Right cardiac atrium (tissue), 5 donors: ENCODE results near the gene KRABD2.
"Not testable (repeated sequence)": the region's sequence is repeated elsewhere in the genome, so short reads cannot be mapped to it uniquely, and the experiment has no call there.

Experiments
- ATAC-seq, 2 donors: fragments of 200-7000 bp; cut with Tn5 transposase; one replicate each; pipeline versions ENCODE4 v1.8.0 to v1.9.1; 2020; ENCODE audit warnings: moderate library complexity in 2 of 2, mild to moderate bottlenecking in 1 of 2
- DNase-seq, 3 donors: peaks; one replicate each; pipeline ENCODE4 v3.0.0-alpha.2; 2020
- H3K27ac ChIP-seq: one replicate; pipeline ENCODE4 v1.5.1; 2013; ENCODE audit warnings: mild to moderate bottlenecking, low read length, control low read depth, moderate library complexity
- H3K27me3 ChIP-seq: one replicate; pipeline ENCODE4 v1.6.1; 2013; ENCODE audit not compliant: control insufficient read depth, insufficient read depth
- H3K4me1 ChIP-seq: one replicate; pipeline ENCODE4 v1.6.1; 2013; ENCODE audit warnings: low read length; ENCODE audit not compliant: control insufficient read depth, insufficient read depth
- H3K4me3 ChIP-seq: one replicate; pipeline ENCODE4 v1.5.1; 2013; ENCODE audit warnings: low read length, control low read depth
- H3K9me3 ChIP-seq: one replicate; pipeline ENCODE4 v1.6.1; 2013; ENCODE audit warnings: low read length; ENCODE audit not compliant: control insufficient read depth
- WGBS: extraction: QIAGEN DNeasy Blood & Tissue Kit; methylation state at CpG from one replicate; pipeline ENCODE4 v1.1.7; 2013; 5-methylcytosine and 5-hydroxymethylcytosine counted together
- intact Hi-C, 4 donors: fragments of 100-400 bp; cut with DNase I; formaldehyde crosslinking; loops; one replicate each; pipeline versions ENCODE4 v1.11.0 to v1.14.0; 2022 to 2023
- donor health status: healthy with polysubstance abuse.
- donor health status: DM: no; HTN: yes; CAD: no.
- donor health status: DM: no; HTN: no; CAD: no.
- donor health status: DM: no; HTN: yes; CAD: no; lungs with severe emphysema.
- donor health status: DM: yes; HTN: yes; CAD: no.

The KRABD2 gene

GRCh38 chr17:8360751-8361150 is 15.8 kb downstream of the KRABD2 start:
- peaks cover 9% of the 10 kb centered on the region for H3K4me1 ChIP-seq

DNA sequence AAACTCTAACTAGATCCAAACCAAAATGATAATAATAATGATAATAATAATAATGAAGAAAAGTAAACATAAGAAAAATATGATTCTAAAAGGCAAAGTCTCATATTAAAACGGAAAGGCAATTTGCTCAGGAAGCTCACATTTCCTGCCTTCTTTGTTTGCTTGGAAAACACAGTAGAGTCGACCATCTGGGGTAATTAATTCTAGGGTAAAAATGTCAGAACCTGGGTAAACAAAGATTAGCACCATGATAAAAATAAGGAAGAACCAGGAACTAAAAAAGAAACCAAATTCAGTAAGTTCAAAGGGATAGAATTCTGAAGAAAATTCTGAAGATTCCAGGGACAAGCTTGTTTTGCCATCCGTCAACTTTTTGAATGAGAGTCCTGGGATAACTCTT is 16.2 kb downstream of the KRABD2 start:
- 45% methylated on average over 3 of the region's 3 CpGs for WGBS
- DNase-seq (no peak), ATAC-seq (peak in 1 of 2 donors; percentile 28)
- Histone ChIP-seq H3K4me3 (no peak overlapping the region), H3K27me3 (no peaks in the 10 kb centered on the region), H3K9me3 (no peaks in the 10 kb centered on the region), H3K4me1 (peaks cover 7% of the 10 kb centered on the region), H3K27ac (no peak overlapping the region)
- intact Hi-C loops, result loop anchor here in 1 of 4 donors (10.0 kb wide), 1 partner anchor 45 kb away; the partner anchor contains the start of gene ARHGEF15

More at GRCh38 chr17:8360751-8361150, 15.8 kb downstream of the KRABD2 start:
- no peaks in the 10 kb centered on the region for H3K27me3 ChIP-seq
- WGBS, result 49% methylated on average over 3 of the region's 3 CpGs
- no peaks in the 10 kb centered on the region for H3K9me3 ChIP-seq
- peak overlapping the region; percentile 26 for H3K27ac ChIP-seq
- H3K4me3 ChIP-seq, result no peak overlapping the region
- intact Hi-C loops, result loop anchor here in 1 of 4 donors (10.0 kb wide), 1 partner anchor 46 kb away; the partner anchor contains the start of gene ARHGEF15
- ATAC-seq (no peak), DNase-seq (no peak)

- Histone ChIP-seq H3K4me3 (no peak overlapping the region), H3K9me3 (no peaks in the 10 kb centered on the region), H3K27me3 (no peaks in the 10 kb centered on the region), H3K27ac (peak overlapping the region; percentile 80), H3K4me1 (peaks cover 7% of the 10 kb centered on the region)
- WGBS, result 53% methylated on average over 5 of the region's 5 CpGs
- peak; percentile 19 to 78 for ATAC-seq
- intact Hi-C loops, result loop anchor here in 1 of 4 donors (10.0 kb wide), 1 partner anchor 45 kb away; the partner anchor contains the start of gene ARHGEF15
- no peak for DNase-seq
Measured at GRCh38 chr17:8359769-8360168, 16.7 kb downstream of the KRABD2 start.

DNA sequence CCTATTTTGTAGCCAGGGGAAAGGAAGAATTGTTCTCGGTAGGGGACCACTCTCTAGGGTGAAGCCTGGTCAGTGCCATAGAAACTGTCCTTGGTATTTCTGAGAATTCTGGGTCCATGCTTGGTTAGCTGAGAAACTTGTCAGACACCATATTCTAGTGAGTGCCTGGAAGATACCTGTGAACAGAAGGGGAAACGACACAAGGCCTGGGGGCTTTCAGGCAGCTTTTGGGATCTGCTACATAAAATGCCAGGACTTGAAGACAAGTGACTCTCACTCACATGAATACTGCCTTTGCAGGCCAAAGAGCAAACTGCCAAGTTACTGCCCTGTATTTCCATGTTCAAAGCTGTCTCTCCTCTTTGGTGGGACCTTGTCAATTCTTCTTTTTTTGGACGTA is 18.6 kb downstream of the KRABD2 start:
- no peak for ATAC-seq
- H3K4me3 ChIP-seq, result no peak overlapping the region
- no peaks in the 10 kb centered on the region for H3K9me3 ChIP-seq
- 90% methylated on average over 3 of the region's 3 CpGs for WGBS
- H3K27ac ChIP-seq, result no peak overlapping the region
- H3K27me3 ChIP-seq, result no peaks in the 10 kb centered on the region
- no peak for DNase-seq
- intact Hi-C loops, result no loop called here
- peaks cover 7% of the 10 kb centered on the region for H3K4me1 ChIP-seq

DNA sequence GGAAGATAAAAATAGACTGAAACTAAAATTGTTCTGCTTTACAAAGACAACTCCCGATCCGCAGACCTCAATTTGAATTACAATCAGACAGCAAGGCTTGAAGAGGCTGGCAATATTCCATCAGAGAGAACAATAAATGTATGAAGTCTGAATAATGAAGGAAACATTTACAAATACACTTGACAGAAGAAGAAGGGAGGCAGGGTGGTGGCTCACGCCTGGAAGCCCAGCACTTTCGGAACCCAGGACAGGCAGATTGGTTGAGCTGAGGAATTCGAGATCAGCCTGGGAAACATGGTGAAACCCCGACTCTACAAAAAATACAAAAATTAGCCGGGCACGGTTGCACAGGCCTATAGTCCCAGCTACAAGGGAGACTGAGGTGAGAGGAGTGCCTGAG is 22.3 kb downstream of the KRABD2 start:
- Histone ChIP-seq H3K4me1 (peaks cover 2% of the 10 kb centered on the region), H3K27ac (no peak overlapping the region), H3K4me3 (no peak overlapping the region), H3K9me3 (no peaks in the 10 kb centered on the region), H3K27me3 (no peaks in the 10 kb centered on the region)
- intact Hi-C loops, result no loop called here
- WGBS, result 58% methylated on average over 8 of the region's 8 CpGs
- DNase-seq (no peak), ATAC-seq (no peak)

- intact Hi-C loops, result no loop called here
- DNase-seq, result no peak
- H3K27me3 ChIP-seq, result no peaks in the 10 kb centered on the region
- H3K9me3 ChIP-seq, result no peaks in the 10 kb centered on the region
- no peaks in the 10 kb centered on the region for H3K4me1 ChIP-seq
- H3K27ac ChIP-seq, result no peak overlapping the region
- H3K4me3 ChIP-seq, result no peak overlapping the region
- ATAC-seq, result no peak
- WGBS, result 72% methylated on average over 7 of the region's 7 CpGs
Measured at GRCh38 chr17:8353736-8354135, 22.8 kb downstream of the KRABD2 start.

- no peak for DNase-seq
- Histone ChIP-seq H3K27ac (no peak overlapping the region), H3K9me3 (no peaks in the 10 kb centered on the region), H3K4me1 (no peaks in the 10 kb centered on the region), H3K4me3 (no peak overlapping the region), H3K27me3 (no peaks in the 10 kb centered on the region)
- 78% methylated on average over 7 of the region's 7 CpGs for WGBS
- ATAC-seq, result no peak
- intact Hi-C loops, result no loop called here
Measured at GRCh38 chr17:8350339-8350738, 26.2 kb downstream of the KRABD2 start.

DNA sequence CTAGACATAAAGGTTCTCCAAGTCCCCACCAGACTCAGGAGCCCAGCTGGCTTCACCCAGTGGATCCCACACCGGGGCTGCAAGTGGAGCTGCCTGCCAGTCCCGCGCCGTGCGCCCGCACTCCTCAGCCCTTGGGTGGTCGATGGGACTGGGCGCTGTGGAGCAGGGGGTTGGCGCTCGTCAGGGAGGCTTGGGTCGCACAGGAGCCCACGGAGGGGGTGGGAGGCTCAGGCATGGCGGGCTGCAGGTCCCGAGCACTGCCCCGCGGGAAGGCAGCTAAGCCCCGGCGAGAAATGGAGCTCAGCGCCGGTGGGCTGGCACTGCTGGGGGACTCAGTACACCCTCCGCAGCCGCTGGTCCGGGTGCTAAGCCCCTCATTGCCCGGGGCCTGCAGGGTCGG is 29.5 kb downstream of the KRABD2 start:
- DNase-seq, ATAC-seq, H3K27ac ChIP-seq, H3K9me3 ChIP-seq, H3K27me3 ChIP-seq, H3K4me1 ChIP-seq, H3K4me3 ChIP-seq, intact Hi-C loops: not testable (repeated sequence)
- 52% methylated on average over 25 of the region's 25 CpGs for WGBS

GRCh38 chr17:8345951-8346665 is 30.4 kb downstream of the KRABD2 start:
- H3K9me3 ChIP-seq, result no peaks in the 10 kb centered on the region
- intact Hi-C loops, result no loop called here
- no peaks in the 10 kb centered on the region for H3K4me1 ChIP-seq
- H3K4me3 ChIP-seq, result no peak overlapping the region
- no peak for ATAC-seq
- DNase-seq, result no peak
- no peaks in the 10 kb centered on the region for H3K27me3 ChIP-seq
- 54% methylated on average over 5 of the region's 5 CpGs for WGBS
- no peak overlapping the region for H3K27ac ChIP-seq

DNA sequence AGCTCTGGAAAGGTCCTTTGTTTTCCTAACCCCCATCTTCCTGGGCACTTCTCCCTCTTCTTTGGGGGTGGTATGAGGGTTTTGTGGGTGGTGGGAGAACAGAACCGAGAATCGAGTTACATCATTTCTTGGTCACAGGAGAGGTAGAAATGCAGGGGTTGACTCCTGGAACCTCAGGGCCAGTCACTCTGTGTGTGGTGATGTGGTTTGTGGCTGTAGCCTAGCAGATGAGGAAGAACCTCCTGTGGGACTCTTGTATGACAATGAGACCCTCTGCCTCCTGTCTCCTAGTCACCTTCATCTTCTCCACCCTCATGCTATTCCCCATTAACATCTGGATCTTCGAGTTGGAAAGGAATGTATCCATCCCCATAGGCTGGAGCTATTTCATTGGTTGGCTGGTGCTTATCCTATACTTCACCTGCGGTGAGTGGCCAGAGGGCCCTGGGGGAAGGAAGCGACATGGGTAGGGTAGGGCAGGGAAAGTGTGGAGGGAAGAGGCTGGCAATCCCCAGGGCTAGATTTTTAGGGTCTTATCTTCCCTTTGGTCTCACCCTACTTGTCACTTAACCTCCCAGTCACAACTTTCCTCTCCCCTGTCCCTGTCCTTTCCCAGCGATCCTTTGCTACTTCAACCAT is 31.3 kb downstream of the KRABD2 start:
- Histone ChIP-seq H3K27me3 (no peaks in the 10 kb centered on the region), H3K4me3 (no peak overlapping the region), H3K27ac (no peak overlapping the region), H3K9me3 (no peaks in the 10 kb centered on the region), H3K4me1 (no peaks in the 10 kb centered on the region)
- 66% methylated on average over 6 of the region's 6 CpGs for WGBS
- intact Hi-C loops, result no loop called here
- ATAC-seq (no peak), DNase-seq (no peak)

- 61% methylated on average over 4 of the region's 4 CpGs for WGBS
- H3K9me3 ChIP-seq, result no peaks in the 10 kb centered on the region
- H3K27ac ChIP-seq, result no peak overlapping the region
- H3K27me3 ChIP-seq, result no peaks in the 10 kb centered on the region
- H3K4me1 ChIP-seq, result peaks cover 4% of the 10 kb centered on the region
- intact Hi-C loops, result no loop called here
- H3K4me3 ChIP-seq, result no peak overlapping the region
- DNase-seq (no peak), ATAC-seq (no peak)
Measured at GRCh38 chr17:8341456-8341855, 35.0 kb downstream of the KRABD2 start.
